ENCODE data around the gene CEP44.
A peak's percentile ranks its signal among the peaks of the same experiment; 100 is the strongest.
"Not testable (repeated sequence)": the region's sequence is repeated elsewhere in the genome, so short reads cannot be mapped to it uniquely, and the experiment has no call there.

The CEP44 gene

DNA sequence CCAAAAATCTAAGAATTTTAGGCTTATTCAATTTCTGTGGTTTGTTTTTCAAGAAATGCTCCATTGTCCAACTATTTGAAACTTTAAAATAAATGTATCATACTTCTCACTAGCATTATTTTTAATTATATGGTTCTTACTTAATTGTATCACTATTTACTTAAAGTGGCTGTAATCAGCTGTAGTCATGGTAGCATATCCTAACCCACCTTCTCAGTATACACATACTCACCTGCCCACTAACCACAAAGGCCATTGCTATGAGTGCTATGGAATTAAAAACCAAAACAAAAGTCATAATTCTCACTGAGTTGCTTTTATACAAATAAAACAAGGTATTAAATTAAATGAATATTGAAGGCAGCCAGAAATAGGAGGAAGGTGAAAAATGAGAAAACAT is 5.2 kb upstream of the CEP44 start:
- no peak for DNase-seq (ENCODE audit: low spot score)

DNA sequence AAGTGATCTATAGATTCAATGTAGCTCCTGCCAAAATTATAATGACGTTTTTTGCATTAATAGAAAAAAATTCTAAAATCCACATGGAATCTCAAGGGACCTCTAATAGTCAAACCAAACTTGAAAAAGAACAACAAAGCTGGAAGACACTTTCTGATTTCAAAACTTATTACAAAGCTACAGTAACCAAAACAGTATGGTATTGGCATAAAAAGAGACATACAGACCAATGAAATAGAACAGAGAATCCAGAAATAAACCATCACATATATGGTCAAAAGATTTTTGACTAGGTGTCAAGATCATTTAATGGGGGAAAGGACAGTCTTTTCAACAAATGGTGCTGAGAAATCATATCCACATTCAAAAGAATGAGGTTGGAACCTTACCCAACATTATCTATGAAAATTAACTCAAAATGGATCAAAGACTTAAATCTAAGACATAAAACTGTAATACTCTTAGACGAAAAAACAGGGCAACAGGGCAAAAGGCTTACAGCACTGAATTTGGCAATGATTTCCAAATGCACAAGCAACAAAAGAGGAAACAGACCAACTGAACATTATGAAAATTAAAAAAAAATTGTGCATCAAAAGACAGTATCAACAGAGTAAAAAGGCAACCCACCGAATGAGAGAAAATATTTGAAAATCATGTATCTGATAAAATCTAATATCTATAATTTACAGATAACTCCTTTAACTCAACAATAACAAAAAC is 4.1 kb upstream of the CEP44 start:
- DNase-seq (ENCODE audit: low spot score), result no peak

- no peak for DNase-seq (ENCODE audit: low spot score)
These were observed 2.5 kb upstream of the CEP44 start for GRCh38 chr4:174281182-174281737.

- DNase-seq (ENCODE audit: low spot score), result no peak
These were observed 1.8 kb upstream of the CEP44 start for GRCh38 chr4:174281901-174282300.

- DNase-seq (ENCODE audit: low spot score), result peak; percentile 87
These were observed 740 bp upstream of the CEP44 start for GRCh38 chr4:174282836-174283506.

GRCh38 chr4:174284487-174284886 is 776 bp downstream of the CEP44 start:
- DNase-seq (ENCODE audit: low spot score), result peak; percentile 1

- DNase-seq (ENCODE audit: low spot score), result no peak
These were observed 3.2 kb downstream of the CEP44 start for GRCh38 chr4:174286870-174287269.

DNA sequence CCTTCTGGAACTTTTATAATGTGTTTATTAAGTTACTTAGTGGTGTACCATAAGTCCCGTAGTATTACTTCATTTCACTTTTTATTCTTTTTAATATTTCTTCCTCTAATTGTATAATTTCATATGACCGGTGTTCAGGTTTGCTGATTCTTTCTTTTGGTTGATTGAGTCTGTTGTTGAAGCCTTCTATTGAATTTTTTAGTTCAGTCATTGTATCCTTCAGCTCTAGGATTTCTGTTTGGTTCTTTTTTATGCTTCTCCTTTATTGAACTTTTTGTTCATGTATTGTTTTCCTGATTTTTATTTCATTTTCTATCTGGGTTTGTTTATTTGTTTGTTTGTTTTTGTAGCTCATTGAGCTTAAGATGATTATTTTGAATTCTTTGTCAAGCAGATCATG is 8.8 kb downstream of the CEP44 start:
- DNase-seq (ENCODE audit: low spot score), result no peak

GRCh38 chr4:174294641-174295040 is 10.9 kb downstream of the CEP44 start:
- DNase-seq (ENCODE audit: low spot score), result not testable (repeated sequence)

DNA sequence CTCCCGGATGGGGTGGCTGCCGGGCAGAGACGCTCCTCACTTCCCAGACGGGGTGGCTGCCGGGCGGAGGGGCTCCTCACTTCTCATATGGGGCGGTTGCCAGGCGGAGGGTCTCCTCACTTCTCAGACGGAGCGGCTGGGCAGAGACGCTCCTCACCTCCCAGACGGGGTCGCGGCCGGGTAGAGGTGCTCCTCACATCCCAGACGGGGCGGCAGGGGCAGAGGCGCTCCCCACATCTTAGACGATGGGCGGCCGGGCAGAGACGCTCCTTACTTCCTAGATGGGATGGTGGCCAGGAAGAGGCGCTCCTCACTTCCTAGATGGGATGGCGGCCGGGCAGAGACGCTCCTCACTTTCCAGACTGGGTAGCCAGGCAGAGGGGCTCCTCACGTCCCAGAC is 11.4 kb downstream of the CEP44 start:
- not testable (repeated sequence) for DNase-seq (ENCODE audit: low spot score)

- no peak for DNase-seq (ENCODE audit: low spot score)
These were observed 20.0 kb downstream of the CEP44 start for GRCh38 chr4:174303687-174304086.

DNA sequence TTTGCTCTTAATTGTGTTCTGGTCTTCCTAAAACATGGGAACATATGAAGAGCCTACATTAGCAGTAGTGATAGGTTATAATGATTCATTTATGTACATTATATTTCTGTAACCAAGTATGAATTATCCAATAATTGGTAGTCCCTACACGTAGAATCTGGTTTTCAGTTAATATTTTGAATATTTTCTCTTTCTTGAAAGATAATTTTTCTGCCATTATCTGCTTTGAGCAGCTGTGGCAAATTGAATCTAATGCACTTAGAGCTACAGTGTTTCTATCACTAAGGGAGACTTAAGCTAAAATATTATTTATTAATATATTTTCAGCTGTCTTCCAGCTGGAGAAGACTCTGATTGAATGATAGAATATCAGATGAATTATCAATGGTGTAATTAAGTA is 21.0 kb downstream of the CEP44 start:
- no peak for DNase-seq (ENCODE audit: low spot score)

DNA sequence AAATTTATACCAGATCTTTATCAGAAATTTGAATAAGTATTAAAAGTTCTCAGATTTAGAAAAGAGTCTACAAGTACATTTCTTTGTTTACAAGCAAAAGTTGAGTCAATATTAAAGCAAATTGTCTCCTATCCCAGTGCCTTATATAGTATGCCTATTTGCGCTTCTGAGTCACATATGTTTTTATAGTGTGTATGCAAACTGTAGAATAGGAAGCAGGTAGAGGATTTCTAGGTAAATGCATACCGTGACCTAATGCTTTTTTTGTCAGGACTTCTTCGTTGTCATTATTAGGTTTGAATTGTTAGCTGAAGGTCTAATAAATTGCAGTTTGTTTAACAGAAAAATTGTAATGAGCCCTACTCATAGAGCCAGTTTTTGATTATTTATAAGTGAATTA is 22.2 kb downstream of the CEP44 start:
- no peak for DNase-seq (ENCODE audit: low spot score)

DNA sequence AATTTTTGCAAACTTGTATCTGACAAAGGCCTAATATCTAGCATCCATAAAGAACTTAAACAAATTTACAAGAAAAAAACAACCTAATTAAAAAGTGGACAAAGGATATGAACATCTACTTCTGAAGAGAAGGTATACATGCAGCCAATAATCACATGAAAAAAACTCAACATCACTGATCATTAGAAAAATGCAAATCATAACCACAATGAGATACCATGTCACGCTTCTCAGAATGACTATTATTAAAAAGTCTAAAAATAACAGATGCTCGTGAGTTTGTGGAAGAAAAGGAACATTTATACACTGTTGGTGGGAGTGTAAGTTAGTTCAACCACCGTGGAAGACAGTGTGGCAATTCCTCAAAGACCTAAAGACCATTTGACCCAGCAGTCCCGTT is 24.0 kb downstream of the CEP44 start:
- no peak for DNase-seq (ENCODE audit: low spot score)

DNA sequence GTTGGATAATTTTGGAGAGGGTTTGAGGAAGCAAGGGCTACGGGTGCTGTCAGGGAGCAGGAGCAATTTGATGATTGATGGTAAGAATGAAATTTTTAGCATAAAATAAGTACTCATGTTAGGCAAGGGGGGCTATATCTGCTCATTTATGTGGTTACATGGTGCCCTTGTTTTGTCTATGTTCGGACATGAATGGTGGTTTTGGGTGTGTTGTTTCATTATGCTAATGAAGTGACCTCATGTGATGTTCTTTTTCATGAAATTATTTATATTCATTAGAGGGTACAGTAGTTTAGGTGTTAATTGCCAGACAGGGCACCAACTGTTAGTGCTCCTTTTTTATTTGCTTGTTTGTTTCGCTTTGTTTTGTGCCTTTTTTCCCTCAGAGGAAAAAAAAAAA is 29.3 kb downstream of the CEP44 start:
- no peak for DNase-seq (ENCODE audit: low spot score)

DNA sequence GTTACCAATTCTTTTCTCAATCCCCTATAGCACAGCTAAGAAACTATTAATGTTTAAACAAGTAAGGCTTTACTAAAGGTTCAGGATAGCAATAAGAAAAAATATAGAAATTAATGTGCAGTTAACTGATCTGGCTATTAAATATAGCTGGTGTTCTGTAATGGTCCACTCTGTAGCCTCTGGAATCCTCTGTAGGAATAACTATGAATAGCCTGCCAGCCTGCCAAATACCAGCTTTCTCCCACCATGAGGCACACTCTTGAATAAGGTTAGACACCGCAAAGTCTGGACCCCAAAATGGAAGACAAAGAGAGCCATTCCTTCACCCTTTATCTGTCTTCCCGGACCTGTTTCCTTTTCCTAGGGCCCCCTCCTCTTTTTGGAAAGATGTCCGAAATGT is 30.6 kb downstream of the CEP44 start:
- DNase-seq (ENCODE audit: low spot score), result no peak

GRCh38 chr4:174314770-174315169 is 31.1 kb downstream of the CEP44 start:
- DNase-seq (ENCODE audit: low spot score), result peak; percentile 14

GRCh38 chr4:174316546-174316945 is 32.8 kb downstream of the CEP44 start:
- DNase-seq (ENCODE audit: low spot score), result no peak

- DNase-seq (ENCODE audit: low spot score), result no peak
These were observed 33.2 kb downstream of the CEP44 start for GRCh38 chr4:174316954-174317353.

DNA sequence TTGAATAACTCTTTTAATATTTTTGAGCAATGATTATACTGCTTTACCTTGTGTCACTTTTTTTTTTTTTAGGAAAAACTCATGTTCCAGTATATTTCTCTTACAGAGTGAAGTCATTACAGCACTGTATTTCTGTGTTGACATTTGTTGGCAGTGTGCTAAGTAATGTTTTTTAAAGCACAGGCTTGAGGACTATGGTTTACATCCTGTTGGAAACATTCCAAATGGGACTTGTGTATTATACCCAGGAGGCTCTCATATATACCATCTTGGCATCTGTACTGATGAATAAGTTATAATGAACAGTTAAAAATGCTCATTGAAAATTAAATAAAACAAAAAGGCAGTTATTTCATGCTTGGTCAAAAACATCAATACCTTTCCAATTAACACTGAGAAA is 33.8 kb downstream of the CEP44 start:
- no peak for DNase-seq (ENCODE audit: low spot score)

GRCh38 chr4:174318829-174319764 is 35.4 kb downstream of the CEP44 start:
- DNase-seq (ENCODE audit: low spot score), result peak; percentile 3

- no peak for DNase-seq (ENCODE audit: low spot score)
These were observed 36.9 kb downstream of the CEP44 start for GRCh38 chr4:174320494-174321199.
